ENCODE measurements around the gene SERPINA1.

The SERPINA1 gene

GRCh38 chr14:94382716-94383596 is 5.4 kb downstream of the SERPINA1 start:
- no peak for DNase-seq (ENCODE audit: low spot score)

GRCh38 chr14:94382099-94382715 is 6.2 kb downstream of the SERPINA1 start:
- DNase-seq (ENCODE audit: low spot score) = no peak

GRCh38 chr14:94381149-94382030 is 7.0 kb downstream of the SERPINA1 start:
- no peak for DNase-seq (ENCODE audit: low spot score)

GRCh38 chr14:94380225-94381148 is 7.9 kb downstream of the SERPINA1 start:
- DNase-seq (ENCODE audit: low spot score) = peak; percentile 23

GRCh38 chr14:94379291-94380224 is 8.8 kb downstream of the SERPINA1 start:
- DNase-seq (ENCODE audit: low spot score) = no peak

- no peak for DNase-seq (ENCODE audit: low spot score)
Measured at GRCh38 chr14:94378527-94379290, 9.7 kb downstream of the SERPINA1 start.

- DNase-seq (ENCODE audit: low spot score) = no peak
Measured at GRCh38 chr14:94377866-94378470, 10.4 kb downstream of the SERPINA1 start.

- no peak for DNase-seq (ENCODE audit: low spot score)
Measured at GRCh38 chr14:94376976-94377865, 11.2 kb downstream of the SERPINA1 start.

GRCh38 chr14:94376108-94376975 is 12.1 kb downstream of the SERPINA1 start:
- DNase-seq (ENCODE audit: low spot score) = no peak

- DNase-seq (ENCODE audit: low spot score) = no peak
Measured at GRCh38 chr14:94375552-94376107, 12.8 kb downstream of the SERPINA1 start.

GRCh38 chr14:94374749-94375260 is 13.6 kb downstream of the SERPINA1 start:
- DNase-seq (ENCODE audit: low spot score) = no peak

- no peak for DNase-seq (ENCODE audit: low spot score)
Measured at GRCh38 chr14:94374116-94374515, 14.3 kb downstream of the SERPINA1 start.

GRCh38 chr14:94373708-94374107 is 14.7 kb downstream of the SERPINA1 start:
- no peak for DNase-seq (ENCODE audit: low spot score)

- no peak for DNase-seq (ENCODE audit: low spot score)
Measured at GRCh38 chr14:94372021-94372605, 16.3 kb downstream of the SERPINA1 start.

- no peak for DNase-seq (ENCODE audit: low spot score)
Measured at GRCh38 chr14:94370524-94370910, 17.9 kb downstream of the SERPINA1 start.

Measured in cerebellar cortex (tissue), 1 donor.